ENCODE measurements around the gene CNDP2.

Gene CNDP2

GRCh38 chr18:74513149-74513882 is 17.2 kb downstream of the CNDP2 start:
- Mint-ChIP-seq H3K4me1 (no peaks in the 10 kb centered on the region), H3K36me3 (peaks cover 44% of the 10 kb centered on the region), H3K27me3 (no peaks in the 10 kb centered on the region), H3K9me3 (no peaks in the 10 kb centered on the region), H3K4me3 (no peak overlapping the region), H3K27ac (no peak overlapping the region)
- DNase-seq, result no peak
- CTCF ChIA-PET, result no interaction called here

GRCh38 chr18:74513883-74514205 is 17.7 kb downstream of the CNDP2 start:
- DNase-seq, result no peak
- Mint-ChIP-seq H3K4me1 (no peaks in the 10 kb centered on the region), H3K27me3 (no peaks in the 10 kb centered on the region), H3K27ac (no peak overlapping the region), H3K9me3 (no peaks in the 10 kb centered on the region), H3K36me3 (peaks cover 40% of the 10 kb centered on the region), H3K4me3 (no peak overlapping the region)
- CTCF ChIA-PET, result no interaction called here

GRCh38 chr18:74514860-74515495 is 18.8 kb downstream of the CNDP2 start:
- H3K9me3 Mint-ChIP-seq, result no peaks in the 10 kb centered on the region
- H3K27me3 Mint-ChIP-seq, result no peaks in the 10 kb centered on the region
- no peak overlapping the region for H3K27ac Mint-ChIP-seq
- CTCF ChIA-PET, result interaction anchor here (1.3 kb wide), 1 partner anchor 21 kb away, joined by 4 read pairs; no protein-coding TSS in a partner anchor
- peaks cover 43% of the 10 kb centered on the region for H3K36me3 Mint-ChIP-seq
- no peak for DNase-seq
- no peaks in the 10 kb centered on the region for H3K4me1 Mint-ChIP-seq
- H3K4me3 Mint-ChIP-seq, result no peak overlapping the region

- Mint-ChIP-seq H3K4me1 (no peaks in the 10 kb centered on the region), H3K4me3 (no peak overlapping the region), H3K36me3 (peaks cover 47% of the 10 kb centered on the region), H3K9me3 (no peaks in the 10 kb centered on the region), H3K27ac (no peak overlapping the region), H3K27me3 (no peaks in the 10 kb centered on the region)
- CTCF ChIA-PET, result interaction anchor here (1.3 kb wide), 1 partner anchor 21 kb away, joined by 4 read pairs; no protein-coding TSS in a partner anchor
- DNase-seq, result no peak
Measured at GRCh38 chr18:74515620-74516231, 19.6 kb downstream of the CNDP2 start.

- Mint-ChIP-seq H3K4me1 (no peaks in the 10 kb centered on the region), H3K27me3 (no peaks in the 10 kb centered on the region), H3K36me3 (peaks cover 51% of the 10 kb centered on the region), H3K9me3 (no peaks in the 10 kb centered on the region), H3K4me3 (no peak overlapping the region), H3K27ac (no peak overlapping the region)
- DNase-seq, result no peak
- CTCF ChIA-PET, result interaction anchor here (1.3 kb wide), 1 partner anchor 22 kb away, joined by 4 read pairs; no protein-coding TSS in a partner anchor
Measured at GRCh38 chr18:74516271-74517235, 20.4 kb downstream of the CNDP2 start.

- Mint-ChIP-seq H3K9me3 (no peaks in the 10 kb centered on the region), H3K4me3 (no peak overlapping the region), H3K27me3 (no peaks in the 10 kb centered on the region), H3K27ac (no peak overlapping the region), H3K36me3 (peaks cover 50% of the 10 kb centered on the region), H3K4me1 (no peaks in the 10 kb centered on the region)
- CTCF ChIA-PET, result no interaction called here
- DNase-seq, result no peak
Measured at GRCh38 chr18:74517236-74517630, 21.1 kb downstream of the CNDP2 start.

- CTCF ChIA-PET, result no interaction called here
- DNase-seq, result no peak
- Mint-ChIP-seq H3K4me1 (no peaks in the 10 kb centered on the region), H3K36me3 (peaks cover 38% of the 10 kb centered on the region), H3K27me3 (no peaks in the 10 kb centered on the region), H3K9me3 (no peaks in the 10 kb centered on the region), H3K27ac (no peak overlapping the region), H3K4me3 (no peak overlapping the region)
Measured at GRCh38 chr18:74518456-74519295, 22.5 kb downstream of the CNDP2 start.

- Mint-ChIP-seq H3K4me3 (no peak overlapping the region), H3K9me3 (no peaks in the 10 kb centered on the region), H3K27me3 (no peaks in the 10 kb centered on the region), H3K36me3 (peaks cover 37% of the 10 kb centered on the region), H3K27ac (no peak overlapping the region), H3K4me1 (no peaks in the 10 kb centered on the region)
- CTCF ChIA-PET, result no interaction called here
- DNase-seq, result no peak
Measured at GRCh38 chr18:74519320-74520095, 23.3 kb downstream of the CNDP2 start.

GRCh38 chr18:74520096-74520833 is 24.1 kb downstream of the CNDP2 start:
- peaks cover 33% of the 10 kb centered on the region for H3K36me3 Mint-ChIP-seq
- no peak overlapping the region for H3K27ac Mint-ChIP-seq
- H3K4me3 Mint-ChIP-seq, result no peak overlapping the region
- DNase-seq, result no peak
- no peaks in the 10 kb centered on the region for H3K27me3 Mint-ChIP-seq
- H3K4me1 Mint-ChIP-seq, result no peaks in the 10 kb centered on the region
- CTCF ChIA-PET, result no interaction called here
- H3K9me3 Mint-ChIP-seq, result no peaks in the 10 kb centered on the region

- DNase-seq, result no peak
Measured at GRCh38 chr18:74521068-74521725, 25.0 kb downstream of the CNDP2 start.

GRCh38 chr18:74522635-74523548 is 26.7 kb downstream of the CNDP2 start:
- no peaks in the 10 kb centered on the region for H3K4me1 Mint-ChIP-seq
- DNase-seq, result no peak
- no peak overlapping the region for H3K4me3 Mint-ChIP-seq
- CTCF ChIA-PET, result no interaction called here
- peaks cover 25% of the 10 kb centered on the region for H3K36me3 Mint-ChIP-seq
- no peaks in the 10 kb centered on the region for H3K9me3 Mint-ChIP-seq
- no peak overlapping the region for H3K27ac Mint-ChIP-seq
- peaks cover 15% of the 10 kb centered on the region for H3K27me3 Mint-ChIP-seq

More at GRCh38 chr18:74521068-74521725, 25.0 kb downstream of the CNDP2 start:
- Mint-ChIP-seq H3K9me3 (no peaks in the 10 kb centered on the region), H3K27me3 (peaks cover 5% of the 10 kb centered on the region), H3K36me3 (peaks cover 33% of the 10 kb centered on the region), H3K27ac (peak overlapping the region; percentile 49), H3K4me1 (no peaks in the 10 kb centered on the region), H3K4me3 (no peak overlapping the region)
- CTCF ChIA-PET, result no interaction called here
